Measurements from ENCODE around the gene DUSP2.

- TF ChIP-seq CTCF (IDR thresholded peaks at IDR 0.05) (no peak), POLR2AphosphoS5 (IDR thresholded peaks at IDR 0.05; ENCODE audit: low read depth, low read length) (no peak)
Measured at GRCh38 chr2:96123290-96123689, 21.9 kb downstream of the DUSP2 start.

All from Panc1 (cell line).